Ascending aorta (tissue), 2 donors: Measurements from ENCODE around the gene RPS14. TPM values are rescaled to one million over a fixed set of nuclear protein-coding genes. Genes with fewer than 3 reads are reported as not detected.
A peak's percentile ranks its signal among the peaks of the same experiment; 100 is the strongest.

Experiments
- DNase-seq, 2 donors: peaks; one replicate each; pipeline ENCODE4 v3.0.0-alpha.2; 2019; ENCODE audit warnings: low spot score in 2 of 2
- H3K27ac ChIP-seq, 2 donors: fragments of 200-600 bp; sonication (generic); one replicate each; pipeline ENCODE4 v1.5.1; 2016 to 2017; ENCODE audit warnings: mild to moderate bottlenecking in 1 of 2
- H3K27me3 ChIP-seq: fragments of 200-600 bp; sonication (generic); one replicate; pipeline ENCODE4 v1.5.1; 2017
- H3K36me3 ChIP-seq, 2 donors: fragments of 200-600 bp; sonication (generic); one replicate each; pipeline ENCODE4 v1.5.1; 2016
- H3K4me1 ChIP-seq, 2 donors: fragments of 200-600 bp; sonication (generic); one replicate each; pipeline ENCODE4 v1.5.1; 2016 to 2017; ENCODE audit warnings: mild to moderate bottlenecking in 1 of 2
- H3K4me3 ChIP-seq, 2 donors: fragments of 200-600 bp; sonication (generic); one replicate each; pipeline ENCODE4 v1.5.1; 2016 to 2017; ENCODE audit warnings: mild to moderate bottlenecking in 1 of 2
- H3K9me3 ChIP-seq, 2 donors: fragments of 200-600 bp; sonication (generic); one replicate each; pipeline ENCODE4 v1.5.1; 2016
- CTCF ChIP-seq, 3 experiments: fragments of 200-600 bp in 2 of 3; fragments of 450-650 bp in 1 of 3; sonication (generic) in 2 of 3; IDR thresholded peaks; one replicate each; pipeline ENCODE4 v1.5.1; 2016 to 2019; ENCODE audit warnings: antibody characterized with exemption in 3 of 3, mild to moderate bottlenecking in 1 of 3, moderate library complexity in 1 of 3
- intact Hi-C: fragments of 100-400 bp; cut with DNase I; formaldehyde crosslinking; loops from one replicate; pipeline ENCODE4 v1.15.1; 2023
- total RNA-seq: library from RNA; depleted of rRNA; stranded (reverse); fragments of >200 nt; gene quantifications from one replicate; pipeline ENCODE4 v1.1.0, GENCODE V29; 2016

Gene RPS14
- total RNA-seq, 1 donor from 2014 or later, result 1,928 TPM

- DNase-seq, result no peak
- intact Hi-C loops, result no loop called here
- Histone ChIP-seq H3K4me1 (no peaks in the 10 kb centered on the region), H3K27me3 (no peaks in the 10 kb centered on the region), H3K36me3 (peaks cover 31 to 59% of the 10 kb centered on the region in 2 donors), H3K4me3 (no peak overlapping the region), H3K9me3 (no peaks in the 10 kb centered on the region), H3K27ac (no peak overlapping the region)
- TF ChIP-seq CTCF (IDR thresholded peaks at IDR 0.05), result no peak
These were observed 47.9 kb downstream of the RPS14 start for GRCh38 chr5:150401376-150402228.

GRCh38 chr5:150401076-150401375, 48.5 kb downstream of the RPS14 start:
- H3K36me3 ChIP-seq, result peaks cover 35 to 65% of the 10 kb centered on the region in 2 donors
- H3K27me3 ChIP-seq, result no peaks in the 10 kb centered on the region
- H3K9me3 ChIP-seq, result no peaks in the 10 kb centered on the region
- H3K4me3 ChIP-seq, result no peak overlapping the region
- no peaks in the 10 kb centered on the region for H3K4me1 ChIP-seq
- intact Hi-C loops, result no loop called here
- DNase-seq, result no peak
- TF ChIP-seq CTCF (IDR thresholded peaks at IDR 0.05), result no peak
- H3K27ac ChIP-seq, result no peak overlapping the region

DNA sequence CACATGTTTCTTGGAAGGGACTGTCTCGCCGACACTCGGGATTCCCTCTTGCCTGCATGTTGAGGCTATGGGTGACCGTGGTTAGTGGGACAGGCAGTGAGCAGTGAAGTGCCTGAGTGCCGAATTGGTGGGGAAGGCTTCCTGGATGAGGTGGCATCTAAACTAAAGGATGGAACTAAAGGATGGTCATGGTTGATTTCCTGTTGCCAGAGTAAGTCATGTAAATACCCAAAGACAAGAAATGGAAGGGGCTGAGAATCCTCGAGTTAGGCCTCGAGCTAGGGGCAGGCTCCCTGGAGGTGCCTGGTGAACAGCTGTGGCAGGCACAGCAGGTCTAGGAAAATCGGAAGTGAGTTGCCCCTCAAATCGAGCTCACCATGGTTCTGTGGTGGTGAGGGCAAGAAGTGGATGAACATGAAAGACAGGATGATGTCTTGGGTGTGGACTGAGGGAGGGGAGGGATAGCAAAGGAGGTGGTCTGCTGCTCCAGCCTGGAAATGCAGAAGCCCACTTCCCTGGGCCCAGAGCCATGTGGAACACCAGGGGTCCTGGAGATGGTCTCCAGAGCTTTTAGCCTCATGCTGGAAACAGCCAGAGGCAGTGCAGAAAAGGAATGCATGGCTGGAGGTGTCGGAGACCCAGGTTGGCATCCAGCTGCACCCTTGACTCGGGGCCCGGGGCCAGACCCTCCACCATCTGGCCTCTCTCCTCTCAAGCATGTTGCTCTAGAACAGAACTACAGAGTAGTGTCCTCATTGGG, 49.0 kb downstream of the RPS14 start:
- TF ChIP-seq CTCF (IDR thresholded peaks at IDR 0.05), result no peak
- H3K27me3 ChIP-seq, result no peaks in the 10 kb centered on the region
- H3K27ac ChIP-seq, result no peak overlapping the region
- no peak for DNase-seq
- H3K4me1 ChIP-seq, result no peaks in the 10 kb centered on the region
- peaks cover 35 to 70% of the 10 kb centered on the region in 2 donors for H3K36me3 ChIP-seq
- no peak overlapping the region for H3K4me3 ChIP-seq
- intact Hi-C loops, result no loop called here
- no peaks in the 10 kb centered on the region for H3K9me3 ChIP-seq

GRCh38 chr5:150399524-150400211, 49.9 kb downstream of the RPS14 start:
- Histone ChIP-seq H3K27ac (no peak overlapping the region), H3K4me1 (no peaks in the 10 kb centered on the region), H3K36me3 (peaks cover 35 to 77% of the 10 kb centered on the region in 2 donors), H3K4me3 (no peak overlapping the region), H3K27me3 (no peaks in the 10 kb centered on the region), H3K9me3 (no peaks in the 10 kb centered on the region)
- TF ChIP-seq CTCF (IDR thresholded peaks at IDR 0.05), result no peak
- intact Hi-C loops, result loop anchor here (5.0 kb wide), 1 partner anchor 38 kb away; no protein-coding TSS in a partner anchor
- no peak for DNase-seq

- H3K36me3 ChIP-seq, result peaks cover 33 to 85% of the 10 kb centered on the region in 2 donors
- H3K27ac ChIP-seq, result no peak overlapping the region
- no peaks in the 10 kb centered on the region for H3K27me3 ChIP-seq
- intact Hi-C loops, result loop anchor here (5.0 kb wide), 1 partner anchor 38 kb away; no protein-coding TSS in a partner anchor
- H3K9me3 ChIP-seq, result no peaks in the 10 kb centered on the region
- TF ChIP-seq CTCF (IDR thresholded peaks at IDR 0.05), result peak in 1 of 3 experiments; percentile 5
- H3K4me1 ChIP-seq, result no peaks in the 10 kb centered on the region
- no peak for DNase-seq
- H3K4me3 ChIP-seq, result no peak overlapping the region
These were observed 50.6 kb downstream of the RPS14 start for GRCh38 chr5:150398722-150399523.
